HUES48 (cell line): Measurements from ENCODE around the gene TMEM190.
"Not testable (repeated sequence)": the region's sequence is repeated elsewhere in the genome, so short reads cannot be mapped to it uniquely, and the experiment has no call there.

ENCODE experiments used
- H3K27ac ChIP-seq: one replicate; pipeline ENCODE4 v1.7.0; 2013; ENCODE audit warnings: low read depth, low read length, inconsistent platforms
- H3K27me3 ChIP-seq: 2 replicates; pipeline ENCODE4 v1.6.1; 2013; ENCODE audit warnings: mild to moderate bottlenecking, low read length; ENCODE audit not compliant: control insufficient read depth, insufficient read depth
- H3K36me3 ChIP-seq: 2 replicates; pipeline ENCODE4 v1.6.1; 2013; ENCODE audit warnings: low read length; ENCODE audit not compliant: control insufficient read depth, insufficient read depth
- H3K4me1 ChIP-seq: 2 replicates; pipeline ENCODE4 v1.6.1; 2013; ENCODE audit warnings: mild to moderate bottlenecking, low read length; ENCODE audit not compliant: control insufficient read depth, insufficient read depth
- H3K4me3 ChIP-seq: 2 replicates; pipeline ENCODE4 v1.5.1; 2013; ENCODE audit warnings: mild to moderate bottlenecking, low read depth, low read length
- H3K9ac ChIP-seq: 2 replicates; pipeline ENCODE4 v1.6.1; 2013; ENCODE audit warnings: mild to moderate bottlenecking, low read depth, low read length, moderate library complexity
- H3K9me3 ChIP-seq: 2 replicates; pipeline ENCODE4 v1.6.1; 2013; ENCODE audit warnings: low read length; ENCODE audit not compliant: control insufficient read depth, insufficient read depth

The TMEM190 gene

DNA sequence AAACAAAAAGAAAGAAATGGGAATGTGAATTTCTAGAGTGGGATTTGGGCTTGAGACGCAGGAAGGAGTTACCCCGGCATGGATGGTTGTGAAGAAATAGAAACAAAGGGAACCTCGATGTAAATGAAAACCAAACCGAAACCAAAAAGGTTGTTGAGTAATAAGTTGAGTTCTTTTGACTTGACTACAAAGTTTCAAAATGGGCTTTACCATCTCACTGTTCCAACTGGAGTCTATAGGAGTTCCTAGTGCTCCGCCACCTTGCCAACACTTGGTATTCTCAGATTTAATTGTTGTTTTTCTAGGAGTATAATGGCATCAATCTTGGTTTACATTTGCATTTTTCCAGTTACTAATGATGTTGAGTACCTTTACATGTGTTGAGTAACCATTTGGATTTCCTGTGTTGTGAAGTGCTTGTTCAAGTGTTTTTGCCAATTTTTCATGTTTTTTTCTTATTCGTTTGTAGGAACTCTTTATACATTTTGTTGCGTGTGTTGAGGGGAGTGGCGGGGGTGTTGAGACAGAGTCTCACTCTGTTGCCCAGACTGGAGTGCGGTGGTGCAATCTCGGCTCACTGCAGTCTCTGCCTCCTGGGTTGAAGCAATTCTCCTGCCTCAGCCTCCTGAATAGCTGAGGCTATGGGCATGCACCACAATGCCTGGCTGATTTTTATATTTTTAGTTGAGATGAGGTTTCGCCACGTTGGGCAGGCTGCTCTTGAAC, 21.7 kb downstream of the TMEM190 start:
- Histone ChIP-seq H3K27ac (no peak overlapping the region), H3K4me3 (no peak overlapping the region)

DNA sequence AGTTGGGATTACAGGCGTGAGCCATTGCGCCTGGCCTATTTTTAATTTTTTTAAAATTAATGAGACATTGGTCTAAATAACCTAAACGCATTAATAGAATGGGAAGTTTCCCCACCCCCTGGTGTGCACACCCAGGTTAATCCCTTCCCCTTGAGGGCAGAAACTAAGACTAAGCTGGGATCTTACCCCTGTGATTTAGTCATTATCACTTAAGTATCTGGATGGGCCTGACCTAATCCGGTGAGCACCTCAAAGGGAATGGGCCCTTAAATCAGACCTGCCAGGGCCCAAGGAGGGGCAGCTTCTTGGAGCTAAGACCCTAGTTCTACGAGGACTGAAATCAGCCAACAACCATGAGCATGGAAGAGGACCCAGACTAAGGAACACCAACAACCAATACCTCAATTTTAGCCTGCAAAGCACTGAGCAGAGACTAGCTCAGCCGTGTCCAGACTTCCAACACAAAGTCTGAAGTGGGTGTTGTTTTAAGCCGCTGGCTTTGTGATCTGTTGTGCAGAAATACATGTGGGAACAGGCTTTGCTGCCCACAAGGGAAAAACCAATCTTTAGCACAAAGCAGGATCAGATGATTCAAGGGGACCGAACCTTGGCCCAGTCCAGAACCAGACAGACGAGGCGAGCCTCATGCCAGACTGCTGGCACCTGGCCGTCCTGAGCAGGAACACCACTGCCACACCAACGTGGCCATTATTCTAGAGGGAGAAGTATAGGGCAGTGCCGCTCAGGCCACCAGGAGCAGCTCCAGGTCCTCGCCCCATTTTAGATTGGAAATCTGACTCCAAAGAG, 23.9 kb downstream of the TMEM190 start:
- Histone ChIP-seq H3K4me3 (no peak overlapping the region), H3K4me1 (no peaks in the 10 kb centered on the region), H3K27ac (no peak overlapping the region), H3K9ac (no peak overlapping the region), H3K9me3 (no peaks in the 10 kb centered on the region), H3K36me3 (peaks cover 45% of the 10 kb centered on the region), H3K27me3 (no peaks in the 10 kb centered on the region)

More for the DNA sequence above, 21.7 kb downstream of the TMEM190 start:
- Histone ChIP-seq H3K9me3 (no peaks in the 10 kb centered on the region), H3K9ac (no peak overlapping the region), H3K4me1 (0 out of 2 replicates have a peak, but pooled peaks cover 2% of the 10 kb centered on the region), H3K27me3 (no peaks in the 10 kb centered on the region), H3K36me3 (peaks cover 29% of the 10 kb centered on the region)

DNA sequence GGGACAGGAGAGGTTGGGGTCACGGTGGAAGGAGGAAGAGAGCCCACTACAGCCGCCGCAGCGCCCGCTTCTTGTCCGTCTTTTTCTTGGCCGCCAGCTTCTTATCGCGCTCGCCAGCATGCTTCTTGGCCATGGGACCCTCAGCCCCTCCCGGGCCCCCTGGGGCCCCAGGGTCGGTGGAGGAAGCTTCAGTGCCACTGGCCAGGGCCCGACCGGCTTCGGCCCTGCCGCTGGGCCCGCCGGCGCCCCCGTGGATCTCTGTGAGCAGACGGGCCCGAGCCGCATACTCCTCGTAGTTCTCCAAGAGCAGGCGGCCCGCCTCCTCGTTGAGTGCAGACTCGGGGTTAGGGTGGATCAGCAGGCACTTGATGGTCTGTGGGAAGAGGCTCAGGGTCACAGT, 24.8 kb downstream of the TMEM190 start:
- H3K4me3 ChIP-seq, H3K9ac ChIP-seq, H3K27me3 ChIP-seq, H3K4me1 ChIP-seq, H3K27ac ChIP-seq, H3K9me3 ChIP-seq: not testable (repeated sequence)
- peaks cover 54% of the 10 kb centered on the region for H3K36me3 ChIP-seq

GRCh38 chr19:55402509-55402908, 25.9 kb downstream of the TMEM190 start:
- peaks cover 9% of the 10 kb centered on the region for H3K4me1 ChIP-seq
- H3K36me3 ChIP-seq = peaks cover 59% of the 10 kb centered on the region
- no peaks in the 10 kb centered on the region for H3K9me3 ChIP-seq
- no peak overlapping the region for H3K9ac ChIP-seq
- no peaks in the 10 kb centered on the region for H3K27me3 ChIP-seq
- H3K27ac ChIP-seq = peak overlapping the region; percentile 23
- no peak overlapping the region for H3K4me3 ChIP-seq

- H3K36me3 ChIP-seq = peaks cover 55% of the 10 kb centered on the region
- H3K27me3 ChIP-seq = no peaks in the 10 kb centered on the region
- H3K9me3 ChIP-seq = no peaks in the 10 kb centered on the region
- H3K4me1 ChIP-seq = peaks cover 12% of the 10 kb centered on the region
- H3K27ac ChIP-seq = no peak overlapping the region
- H3K4me3 ChIP-seq = peak overlapping the region; percentile 89
- H3K9ac ChIP-seq = no peak overlapping the region
Observed at GRCh38 chr19:55405638-55406037, 29.0 kb downstream of the TMEM190 start.

GRCh38 chr19:55406091-55406825, 29.6 kb downstream of the TMEM190 start:
- H3K4me1 ChIP-seq = peaks cover 12% of the 10 kb centered on the region
- peak overlapping the region; percentile 89 for H3K4me3 ChIP-seq
- no peaks in the 10 kb centered on the region for H3K9me3 ChIP-seq
- H3K27ac ChIP-seq = no peak overlapping the region
- no peaks in the 10 kb centered on the region for H3K27me3 ChIP-seq
- H3K36me3 ChIP-seq = peaks cover 49% of the 10 kb centered on the region
- no peak overlapping the region for H3K9ac ChIP-seq

DNA sequence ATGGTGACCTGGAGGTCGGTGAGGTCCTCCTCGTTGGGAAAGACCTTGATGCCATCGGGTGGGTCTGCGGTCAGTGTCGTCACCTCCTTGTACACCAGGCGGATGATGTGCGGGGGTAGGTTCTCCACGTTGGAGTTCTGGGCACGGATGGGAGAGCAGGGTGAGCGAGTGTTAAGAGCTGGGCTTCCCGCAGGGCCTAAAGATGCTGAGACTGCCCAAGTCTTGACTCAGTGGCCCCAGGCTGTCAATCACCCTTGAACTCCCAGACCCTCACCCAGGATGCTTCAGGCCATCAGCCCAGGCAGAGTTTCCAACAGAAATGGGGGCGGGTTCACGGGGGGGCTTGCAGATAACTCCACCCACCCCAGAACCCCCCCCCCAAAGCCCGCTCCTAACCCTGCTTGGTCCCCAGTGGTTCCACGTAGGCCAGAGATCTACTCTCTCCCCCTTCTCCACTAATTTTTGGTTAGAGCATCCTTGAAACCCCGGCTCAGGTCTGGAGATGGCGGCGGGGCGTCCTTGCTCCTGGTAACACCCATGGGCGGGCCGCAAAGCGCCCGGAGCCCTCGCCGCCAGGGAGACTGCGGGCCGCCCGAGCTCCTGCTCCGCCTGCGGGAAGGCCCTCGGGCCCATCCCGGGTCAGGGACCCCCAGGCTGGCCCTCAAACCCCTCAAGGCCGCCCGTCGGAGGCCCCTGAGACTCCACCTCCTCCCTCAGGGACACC, 30.4 kb downstream of the TMEM190 start:
- H3K4me3 ChIP-seq = peak overlapping the region; percentile 89
- H3K9ac ChIP-seq = peak overlapping the region; percentile 84
- no peaks in the 10 kb centered on the region for H3K9me3 ChIP-seq
- peak overlapping the region; percentile 98 for H3K27ac ChIP-seq
- peaks cover 44% of the 10 kb centered on the region for H3K36me3 ChIP-seq
- H3K27me3 ChIP-seq = no peaks in the 10 kb centered on the region
- peaks cover 12% of the 10 kb centered on the region for H3K4me1 ChIP-seq

DNA sequence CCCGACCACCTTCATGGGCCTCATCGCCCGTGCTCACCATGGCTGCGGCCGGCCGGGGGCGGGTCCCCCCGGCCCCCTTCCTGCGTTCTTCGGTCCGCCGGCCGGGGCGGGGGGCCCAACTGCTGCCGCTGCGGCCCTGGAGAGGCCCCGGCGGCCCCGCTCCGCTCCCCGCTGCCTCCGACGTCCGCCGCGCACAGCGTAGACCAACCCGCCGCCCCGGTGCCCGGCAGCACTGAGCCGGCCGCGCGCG, 30.8 kb downstream of the TMEM190 start, which contains the start of gene UBE2S:
Gene UBE2S, minus strand, starts transcription at position 239 of the 250 bp plus-strand sequence. Its CDS starts 199 bp downstream, at position 40.
- H3K9me3 ChIP-seq, H3K27me3 ChIP-seq: not testable (repeated sequence)
- Histone ChIP-seq H3K9ac (peak within 1 kb of the TSS; percentile 84), H3K36me3 (peaks cover 39% of the 10 kb centered on the region), H3K27ac (peak within 1 kb of the TSS; percentile 98), H3K4me1 (peaks cover 12% of the 10 kb centered on the region), H3K4me3 (peak within 1 kb of the TSS; percentile 89)

- H3K27me3 ChIP-seq = no peaks in the 10 kb centered on the region
- H3K27ac ChIP-seq = peak overlapping the region; percentile 98
- peaks cover 35% of the 10 kb centered on the region for H3K36me3 ChIP-seq
- peak overlapping the region; percentile 89 for H3K4me3 ChIP-seq
- peaks cover 12% of the 10 kb centered on the region for H3K4me1 ChIP-seq
- peak overlapping the region; percentile 84 for H3K9ac ChIP-seq
- no peaks in the 10 kb centered on the region for H3K9me3 ChIP-seq
Observed at GRCh38 chr19:55407800-55408532, 31.3 kb downstream of the TMEM190 start.

- Histone ChIP-seq H3K27me3 (no peaks in the 10 kb centered on the region), H3K9ac (peak overlapping the region; percentile 71), H3K9me3 (no peaks in the 10 kb centered on the region), H3K4me1 (peaks cover 12% of the 10 kb centered on the region), H3K4me3 (peak overlapping the region; percentile 42), H3K36me3 (peaks cover 29% of the 10 kb centered on the region), H3K27ac (peak overlapping the region; percentile 98)
Observed at GRCh38 chr19:55408533-55408872, 31.9 kb downstream of the TMEM190 start.
